ENCODE results near the gene VAV2.
"Not testable (repeated sequence)": the region's sequence is repeated elsewhere in the genome, so short reads cannot be mapped to it uniquely, and the experiment has no call there.

VAV2 gene

GRCh38 chr9:133995012-133995896 lies 3.1 kb upstream of the VAV2 start:
- DNase-seq (ENCODE audit: low read depth): no peak

- DNase-seq (ENCODE audit: low read depth): peak; percentile 64
Measured at GRCh38 chr9:133994353-133995011, 2.4 kb upstream of the VAV2 start.

DNA sequence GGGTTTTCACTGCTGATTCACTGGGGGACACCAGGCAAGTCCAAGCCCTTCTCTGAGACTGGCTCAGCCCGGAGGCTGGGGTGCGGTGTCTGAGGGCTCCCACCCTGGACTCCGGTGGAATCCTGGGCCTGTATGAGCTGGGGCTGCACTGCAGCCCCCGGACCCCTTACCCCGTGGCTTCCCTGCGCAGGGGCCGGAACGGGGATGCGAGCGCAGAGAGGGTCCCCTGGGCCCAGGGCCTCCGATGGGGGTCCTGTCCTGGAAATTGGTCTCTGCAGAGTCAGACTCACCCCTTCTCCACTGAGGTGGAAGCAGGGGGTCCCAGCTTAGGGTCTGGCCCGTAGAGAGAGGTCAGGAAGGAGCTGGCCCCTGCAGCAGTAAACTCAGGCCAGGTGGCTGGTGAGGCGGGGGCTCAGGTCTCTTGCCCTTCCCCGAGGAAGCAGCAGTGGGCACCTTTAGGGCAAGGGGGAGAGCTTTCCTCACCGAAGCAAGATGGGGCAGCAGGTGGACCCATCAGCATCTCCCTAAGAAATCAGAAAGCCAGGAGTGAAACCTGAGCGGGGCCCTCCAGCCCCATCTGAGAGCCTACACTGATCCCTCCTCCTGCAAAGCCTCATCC lies 1.6 kb upstream of the VAV2 start:
- no peak for DNase-seq (ENCODE audit: low read depth)

DNA sequence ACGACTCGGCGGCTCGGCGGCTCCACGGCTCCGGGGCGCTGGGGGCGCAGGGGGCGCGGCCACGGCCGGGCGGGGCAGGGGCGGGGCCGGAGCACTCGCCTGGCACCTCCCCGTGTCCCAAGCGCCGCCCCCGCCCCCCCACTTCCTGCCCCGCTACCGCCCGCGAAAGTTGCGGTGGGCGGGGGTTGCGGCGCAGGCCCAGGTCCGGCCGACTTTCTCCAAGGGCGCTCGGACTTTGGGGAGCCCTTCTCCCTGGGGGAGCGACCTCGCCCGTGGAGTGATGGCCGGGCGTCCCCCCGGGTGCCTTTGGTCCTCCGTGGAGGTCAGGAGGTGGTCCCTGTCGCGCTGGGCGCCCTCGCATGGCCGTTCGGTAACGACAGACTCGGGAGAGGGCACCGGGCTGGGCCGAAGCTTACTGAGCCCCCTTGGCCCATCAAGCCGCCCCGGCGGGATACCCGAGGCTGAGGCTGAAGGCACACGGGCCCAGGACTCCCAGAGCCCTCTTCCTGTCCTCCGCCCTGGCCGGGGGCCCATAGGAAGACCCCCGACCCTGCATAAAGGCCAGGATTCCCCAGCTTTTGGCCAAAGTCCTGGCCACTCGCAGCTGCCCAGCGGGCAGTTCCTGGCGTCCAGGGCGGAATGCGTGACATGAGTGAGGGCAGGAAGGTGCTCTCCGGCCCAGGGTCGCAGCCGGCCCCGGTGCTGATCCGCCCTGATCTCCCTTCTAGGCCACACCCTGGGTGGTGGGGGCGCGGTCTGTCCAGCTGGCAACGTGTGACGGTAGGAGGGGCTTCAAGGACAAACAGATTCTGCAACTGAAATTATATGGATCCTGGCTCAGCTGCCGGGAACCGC lies 883 bp upstream of the VAV2 start:
- peak; percentile 42 for DNase-seq (ENCODE audit: low read depth)

- DNase-seq (ENCODE audit: low read depth): no peak
Measured at GRCh38 chr9:133991214-133991921, 756 bp downstream of the VAV2 start.

DNA sequence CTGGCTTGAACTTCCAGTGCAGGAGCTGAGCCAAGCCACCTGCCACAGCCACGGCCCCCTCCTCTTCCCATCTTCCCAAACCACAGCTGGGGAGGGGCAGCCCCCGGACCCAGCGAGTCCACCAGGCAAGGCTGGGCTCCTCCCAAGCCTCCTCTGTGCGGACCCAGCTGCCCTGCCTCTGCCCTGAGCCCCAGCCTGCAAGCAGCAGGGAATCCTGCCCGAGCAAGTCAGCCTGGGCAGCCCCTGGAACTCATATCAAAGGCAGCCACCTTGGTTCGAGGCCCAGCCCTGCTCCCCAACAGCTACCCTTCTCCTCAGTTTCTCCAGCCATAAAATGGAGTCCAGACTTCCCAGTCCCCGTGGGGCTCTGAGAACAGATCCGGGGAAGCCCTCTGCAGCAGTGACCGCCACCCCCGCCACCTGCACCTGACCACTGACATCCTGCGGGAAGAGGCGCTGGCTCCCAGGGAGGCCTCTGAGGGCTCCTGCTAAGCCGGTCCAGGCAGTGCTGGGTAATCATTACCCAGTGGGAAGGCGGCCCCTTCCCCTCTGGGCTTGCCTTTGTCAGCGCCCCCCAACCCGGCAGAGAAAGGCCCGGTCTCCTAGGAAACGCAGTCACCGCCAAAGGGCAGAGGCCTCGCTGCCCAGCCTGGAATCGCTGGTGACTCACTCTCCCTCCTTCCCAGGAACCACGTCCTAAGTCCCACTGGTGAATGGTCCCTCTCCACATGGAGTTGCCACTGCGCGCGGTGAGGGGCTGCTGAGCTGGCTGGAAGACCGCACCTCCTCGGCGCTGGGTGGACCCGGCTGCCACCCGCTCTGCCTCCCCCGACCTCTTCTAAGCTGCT lies 1.5 kb downstream of the VAV2 start:
- DNase-seq (ENCODE audit: low read depth): no peak

GRCh38 chr9:133989625-133990365 lies 2.3 kb downstream of the VAV2 start:
- DNase-seq (ENCODE audit: low read depth): no peak

- DNase-seq (ENCODE audit: low read depth): not testable (repeated sequence)
Measured at GRCh38 chr9:133988771-133989170, 3.4 kb downstream of the VAV2 start.

GRCh38 chr9:133987946-133988665 lies 4.0 kb downstream of the VAV2 start:
- no peak for DNase-seq (ENCODE audit: low read depth)

- DNase-seq (ENCODE audit: low read depth): no peak
Measured at GRCh38 chr9:133987446-133987788, 4.7 kb downstream of the VAV2 start.

DNA sequence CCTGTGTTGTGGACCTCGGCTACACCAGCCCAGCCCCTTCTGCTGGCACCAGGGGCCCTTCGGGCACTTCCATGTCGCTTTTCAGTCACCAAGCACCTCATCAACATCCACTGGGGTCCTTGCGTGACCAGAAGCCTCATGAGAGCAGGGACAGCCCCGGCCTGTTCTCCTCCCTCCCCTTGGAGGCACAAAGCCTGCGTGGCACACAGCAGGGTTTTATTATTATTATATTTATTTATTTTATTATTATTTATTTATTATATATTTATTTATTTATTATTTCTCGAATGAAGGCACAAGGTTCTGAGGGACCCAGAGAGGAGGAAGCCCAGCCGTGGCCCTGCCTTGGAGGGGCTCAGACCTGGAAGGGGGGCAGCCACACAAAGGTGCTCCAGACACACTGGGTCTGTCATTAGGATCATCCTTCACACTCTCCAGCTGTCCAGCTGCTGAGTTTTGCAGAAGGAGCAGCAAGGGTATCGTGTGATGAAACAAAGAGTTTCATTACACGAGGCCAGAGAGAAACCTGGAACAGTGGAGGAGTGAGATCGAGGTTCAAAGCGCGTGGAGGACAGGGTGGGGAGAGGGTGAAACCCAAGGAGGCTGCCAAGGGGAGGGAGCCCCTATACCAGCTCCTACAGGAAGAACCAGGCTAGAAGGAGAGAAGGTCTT lies 5.2 kb downstream of the VAV2 start:
- no peak for DNase-seq (ENCODE audit: low read depth)

DNA sequence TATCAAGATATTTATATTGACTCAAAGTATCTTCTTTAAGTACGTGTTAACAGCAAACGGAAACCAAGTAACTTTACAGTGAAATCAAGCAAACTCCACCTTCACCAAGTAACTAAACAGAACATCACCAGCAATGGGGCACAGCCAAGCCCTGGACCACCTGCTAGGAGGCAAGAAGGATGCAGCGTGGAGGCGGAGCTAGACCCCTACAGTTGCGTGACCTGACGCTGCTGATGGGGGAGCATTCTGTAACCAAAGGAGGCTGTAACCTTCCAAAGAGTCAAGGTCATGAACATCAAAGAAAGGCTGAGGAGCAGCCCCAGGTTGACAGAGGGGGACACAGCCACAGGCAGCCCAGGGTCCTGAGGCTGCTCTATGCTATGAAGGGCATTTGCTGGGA lies 6.1 kb downstream of the VAV2 start:
- DNase-seq (ENCODE audit: low read depth): no peak

DNA sequence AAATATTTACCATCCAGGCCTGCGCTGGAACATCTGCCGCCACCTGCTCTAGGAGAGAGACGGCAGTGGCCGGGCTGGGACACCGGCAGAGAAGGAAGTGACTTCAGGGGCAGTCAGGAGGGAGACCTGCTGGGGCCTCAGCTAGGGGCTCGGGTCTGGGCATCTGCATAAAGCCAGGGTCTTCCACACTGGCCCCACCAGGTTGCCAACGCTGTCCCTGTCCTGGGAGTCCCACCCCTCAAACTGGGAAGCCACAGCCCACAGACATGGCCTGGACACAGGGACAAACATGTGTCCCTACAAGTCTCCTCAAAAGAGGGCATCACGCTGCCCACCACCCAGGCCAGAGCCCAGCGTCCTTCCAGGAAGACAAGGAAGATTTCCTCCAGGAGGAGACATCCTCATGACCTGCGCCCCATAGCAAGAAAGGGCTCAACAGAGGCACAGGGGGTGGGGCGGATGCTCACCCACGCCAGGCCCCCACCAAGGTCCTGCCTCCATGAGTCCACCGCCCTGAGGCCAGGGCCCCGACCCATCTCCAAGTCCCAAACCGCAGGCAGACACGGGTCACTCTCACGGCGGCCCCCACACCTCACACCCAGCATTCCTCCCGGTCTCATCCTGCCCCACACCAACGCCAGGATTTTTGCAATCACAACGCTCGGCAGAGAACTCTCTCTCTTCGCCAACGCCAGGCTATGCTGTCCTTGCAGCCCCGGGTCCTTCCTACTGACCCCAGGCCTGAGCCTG lies 9.0 kb downstream of the VAV2 start:
- DNase-seq (ENCODE audit: low read depth): no peak

GRCh38 chr9:133981958-133982681 lies 10.0 kb downstream of the VAV2 start:
- no peak for DNase-seq (ENCODE audit: low read depth)

GRCh38 chr9:133981589-133981957 lies 10.6 kb downstream of the VAV2 start:
- DNase-seq (ENCODE audit: low read depth): no peak

DNA sequence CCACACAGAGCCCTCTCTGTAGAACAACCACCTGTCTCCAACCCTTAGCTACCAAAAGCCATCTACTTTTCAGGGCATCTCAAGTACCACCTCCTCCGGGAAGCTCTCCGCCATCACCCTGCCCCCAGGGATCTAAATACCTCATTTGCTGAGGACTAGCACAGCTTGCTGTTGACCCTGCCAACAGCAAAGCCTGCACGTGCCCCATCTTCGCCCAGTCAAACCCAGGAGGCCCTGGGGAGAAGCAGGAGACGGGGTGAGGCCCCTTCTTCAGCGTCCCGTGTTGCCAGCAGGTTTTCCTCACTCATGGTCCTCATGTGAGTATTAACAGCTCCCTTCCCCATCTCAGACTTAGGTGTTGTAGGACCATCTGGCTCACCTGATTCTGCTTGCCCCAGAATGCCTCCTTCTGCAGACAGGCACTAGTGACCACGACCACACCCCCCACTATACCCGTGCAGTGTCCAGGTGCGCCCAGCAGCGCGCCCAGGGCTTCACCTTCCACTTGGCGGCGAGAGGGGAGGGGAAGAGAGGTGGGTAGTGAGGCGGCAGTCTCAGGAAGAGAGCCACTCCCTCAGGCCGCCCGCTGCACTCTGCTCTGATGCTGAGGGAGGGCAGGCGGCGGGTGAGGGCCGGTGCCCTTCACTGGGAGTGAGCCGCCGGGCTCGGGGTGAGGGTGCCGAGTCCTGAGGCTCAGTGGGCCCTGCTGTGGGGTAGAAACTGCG lies 11.1 kb downstream of the VAV2 start:
- DNase-seq (ENCODE audit: low read depth): no peak

Measured in stimulated activated CD8-positive, alpha-beta memory T cell treated with anti-CD3 and anti-CD28 coated beads, Interleukin-7, amount 100 ng/mL, for 24 hours (primary cell).